Panc1 (cell line): ENCODE measurements around the gene CACNA1E.

Source experiments
- TCF7L2 ChIP-seq: IDR thresholded peaks from 2 replicates; pipeline ENCODE4 v1.6.1; 2011; ENCODE audit warnings: mild to moderate bottlenecking, low read depth, low read length, inconsistent platforms
- TF ChIP-seq, protein P1 (sequence below): fragments of 450-650 bp; IDR thresholded peaks from 2 replicates; pipeline ENCODE4 v1.5.1; 2017; ENCODE audit warnings: mild to moderate bottlenecking

DNA sequence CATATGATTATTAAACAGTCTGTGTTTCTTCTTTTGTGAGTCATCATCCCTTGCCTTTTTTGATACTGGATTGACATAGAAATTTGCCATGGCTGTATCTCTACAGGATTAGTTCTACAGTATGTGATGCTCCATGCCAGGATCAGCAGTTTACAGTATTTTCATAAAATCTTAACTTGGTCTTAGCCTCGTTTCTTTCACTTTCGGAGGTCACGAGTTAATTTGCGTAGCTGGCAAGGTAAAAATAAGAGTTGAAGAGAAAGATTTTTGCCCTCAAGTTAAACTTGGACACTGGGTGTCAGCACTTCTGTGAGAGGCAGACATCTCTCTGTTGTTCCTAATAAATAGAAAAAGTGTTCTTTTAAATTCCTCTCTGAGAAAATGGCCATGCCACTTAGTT lies 79.1 kb downstream of the CACNA1E start:
- TF ChIP-seq, protein P1, sequence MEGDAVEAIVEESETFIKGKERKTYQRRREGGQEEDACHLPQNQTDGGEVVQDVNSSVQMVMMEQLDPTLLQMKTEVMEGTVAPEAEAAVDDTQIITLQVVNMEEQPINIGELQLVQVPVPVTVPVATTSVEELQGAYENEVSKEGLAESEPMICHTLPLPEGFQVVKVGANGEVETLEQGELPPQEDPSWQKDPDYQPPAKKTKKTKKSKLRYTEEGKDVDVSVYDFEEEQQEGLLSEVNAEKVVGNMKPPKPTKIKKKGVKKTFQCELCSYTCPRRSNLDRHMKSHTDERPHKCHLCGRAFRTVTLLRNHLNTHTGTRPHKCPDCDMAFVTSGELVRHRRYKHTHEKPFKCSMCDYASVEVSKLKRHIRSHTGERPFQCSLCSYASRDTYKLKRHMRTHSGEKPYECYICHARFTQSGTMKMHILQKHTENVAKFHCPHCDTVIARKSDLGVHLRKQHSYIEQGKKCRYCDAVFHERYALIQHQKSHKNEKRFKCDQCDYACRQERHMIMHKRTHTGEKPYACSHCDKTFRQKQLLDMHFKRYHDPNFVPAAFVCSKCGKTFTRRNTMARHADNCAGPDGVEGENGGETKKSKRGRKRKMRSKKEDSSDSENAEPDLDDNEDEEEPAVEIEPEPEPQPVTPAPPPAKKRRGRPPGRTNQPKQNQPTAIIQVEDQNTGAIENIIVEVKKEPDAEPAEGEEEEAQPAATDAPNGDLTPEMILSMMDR, result no peak
- TF ChIP-seq TCF7L2, result no peak
